H1 (cell line): Measurements from ENCODE around the gene CASK. TPM values are rescaled to one million over a fixed set of nuclear protein-coding genes. Genes with fewer than 3 reads are reported as not detected.

Experiments
- CTCF ChIA-PET: fragments of 300-600 bp; sonication (Branson Sonifier 250); formaldehyde crosslinking; loops from one replicate; lab custom pipeline; 2021; ENCODE audit not compliant: partially characterized antibody; lab: Charles Lee
- POLR2A ChIA-PET: fragments of 300-600 bp; sonication (Branson Sonifier 250); formaldehyde crosslinking; loops from one replicate; lab custom pipeline; 2021; ENCODE audit warnings: inconsistent platforms; ENCODE audit not compliant: partially characterized antibody; lab: Charles Lee
- DNase-seq, 2 experiments: peaks; one replicate each; pipeline versions ENCODE4 v3.0.0 to v3.0.0-alpha.2; 2010 to 2022; ENCODE audit warnings: low spot score in 2 of 2, low read depth in 1 of 2, mixed read lengths in 1 of 2
- FAIRE-seq: peaks from 2 replicates; lab custom pipeline; 2011; peaks lifted over from hg19 to GRCh38; lab: Jason Lieb, UNC
- H2AFZ ChIP-seq: 2 replicates; pipeline ENCODE4 v1.8.1; 2012; ENCODE audit warnings: low read length, inconsistent platforms
- H2AK5ac ChIP-seq: 2 replicates; pipeline ENCODE4 v1.6.1; 2013; ENCODE audit warnings: low read depth, low read length
- H2BK120ac ChIP-seq: replicated peaks from 2 replicates; pipeline ENCODE3; 2013; ENCODE audit warnings: low read depth, low read length, inconsistent platforms
- H2BK12ac ChIP-seq: 2 replicates; pipeline ENCODE4 v1.6.1; 2013; ENCODE audit warnings: low read depth, low read length
- H2BK15ac ChIP-seq: 2 replicates; pipeline ENCODE4 v1.6.1; 2013; ENCODE audit warnings: low read length
- H2BK20ac ChIP-seq: 2 replicates; pipeline ENCODE4 v1.6.1; 2013; ENCODE audit warnings: low read length
- H2BK5ac ChIP-seq: 2 replicates; pipeline ENCODE4 v1.6.1; 2013; ENCODE audit warnings: low read depth, low read length
- H3K14ac ChIP-seq: 2 replicates; pipeline ENCODE4 v1.6.1; 2013; ENCODE audit warnings: inconsistent platforms; ENCODE audit not compliant: insufficient read length
- H3K18ac ChIP-seq: 2 replicates; pipeline ENCODE4 v1.6.1; 2013; ENCODE audit warnings: low read length; ENCODE audit errors: extremely low read depth
- H3K23ac ChIP-seq: 2 replicates; pipeline ENCODE4 v1.6.1; 2013; ENCODE audit warnings: inconsistent platforms; ENCODE audit not compliant: insufficient read length
- H3K23me2 ChIP-seq: 2 replicates; pipeline ENCODE4 v1.6.1; 2013; ENCODE audit warnings: low read depth, low read length
- H3K27ac ChIP-seq: 2 replicates; pipeline ENCODE4 v1.6.1; 2011; ENCODE audit warnings: low read depth, low read length, inconsistent platforms
- H3K27me3 ChIP-seq, 4 experiments: replicated peaks in 1 of 4; 1 replicate in 1 of 4; 2 replicates in 3 of 4; pipeline versions ENCODE4 v1.6.1 to v1.8.1; 2011 to 2013; ENCODE audit warnings: low read length in 3 of 4, mild to moderate bottlenecking in 3 of 4, inconsistent platforms in 2 of 4, mixed read lengths in 2 of 4, moderate library complexity in 1 of 4; ENCODE audit not compliant: control insufficient read depth in 3 of 4, insufficient read depth in 3 of 4; ENCODE audit errors: extremely low read depth in 1 of 4
- H3K36me3 ChIP-seq, 4 experiments: 2 replicates each; pipeline versions ENCODE4 v1.6.1 to v1.8.1; 2011 to 2013; ENCODE audit warnings: mild to moderate bottlenecking in 4 of 4, low read length in 3 of 4, moderate library complexity in 2 of 4, control low read depth in 1 of 4, inconsistent platforms in 1 of 4; ENCODE audit not compliant: insufficient read depth in 4 of 4, control insufficient read depth in 2 of 4
- H3K4ac ChIP-seq: replicated peaks from 2 replicates; pipeline ENCODE3; 2013; ENCODE audit warnings: low read length, low read depth, mixed read lengths, inconsistent platforms; ENCODE audit not compliant: insufficient read length
- H3K4me1 ChIP-seq, 4 experiments: replicated peaks in 1 of 4; 1 replicate in 1 of 4; 2 replicates in 3 of 4; pipeline versions ENCODE4 v1.6.1 to v1.8.1; 2011 to 2013; ENCODE audit warnings: low read length in 3 of 4, inconsistent platforms in 2 of 4, mixed read lengths in 1 of 4; ENCODE audit not compliant: insufficient read depth in 4 of 4, control insufficient read depth in 3 of 4
- H3K4me2 ChIP-seq, 2 experiments: 2 replicates each; pipeline versions ENCODE4 v1.6.1 to v1.8.1; 2011 to 2013; ENCODE audit warnings: low read depth in 2 of 2, low read length in 2 of 2, control low read depth in 1 of 2, inconsistent platforms in 1 of 2, mild to moderate bottlenecking in 1 of 2; ENCODE audit not compliant: insufficient read depth in 1 of 2
- H3K4me3 ChIP-seq, 4 experiments: fragments of 200-600, 300-600 bp in 1 of 4; sonication (generic), shearing (Covaris generic), sonication (Bioruptor Twin) in 1 of 4; 2 replicates each; pipeline versions ENCODE4 v1.5.1 to v1.8.1; 2011 to 2016; ENCODE audit warnings: low read length in 4 of 4, low read depth in 3 of 4, control low read depth in 2 of 4, inconsistent platforms in 2 of 4, mild to moderate bottlenecking in 2 of 4, mixed read lengths in 1 of 4, moderate library complexity in 1 of 4; ENCODE audit not compliant: insufficient read depth in 2 of 4; ENCODE audit errors: extremely low read depth in 1 of 4
- H3K56ac ChIP-seq: replicated peaks from 2 replicates; pipeline ENCODE3; 2013; ENCODE audit warnings: low read depth, mild to moderate bottlenecking, mixed read lengths, low read length, inconsistent platforms; ENCODE audit not compliant: insufficient read length
- H3K79me1 ChIP-seq: 2 replicates; pipeline ENCODE4 v1.6.1; 2013; ENCODE audit warnings: low read depth, low read length, control low read depth
- H3K79me2 ChIP-seq, 2 experiments: 2 replicates each; pipeline versions ENCODE4 v1.6.1 to v1.8.1; 2012 to 2013; ENCODE audit warnings: low read length in 2 of 2, mild to moderate bottlenecking in 2 of 2, inconsistent platforms in 1 of 2; ENCODE audit not compliant: insufficient read depth in 2 of 2, control insufficient read depth in 1 of 2
- H3K9ac ChIP-seq, 4 experiments: replicated peaks in 1 of 4; 1 replicate in 1 of 4; 2 replicates in 3 of 4; pipeline versions ENCODE4 v1.6.1 to v1.8.1; 2011 to 2013; ENCODE audit warnings: low read depth in 3 of 4, low read length in 3 of 4, control low read depth in 2 of 4, mild to moderate bottlenecking in 2 of 4, moderate library complexity in 2 of 4, inconsistent platforms in 1 of 4; ENCODE audit errors: extremely low read depth in 1 of 4
- H3K9me3 ChIP-seq, 2 experiments: 2 replicates each; pipeline versions ENCODE4 v1.6.1 to v1.8.1; 2012 to 2013; ENCODE audit warnings: mild to moderate bottlenecking in 2 of 2, moderate library complexity in 2 of 2, control low read depth in 1 of 2, inconsistent platforms in 1 of 2, low read depth in 1 of 2, low read length in 1 of 2, mixed read lengths in 1 of 2; ENCODE audit not compliant: insufficient read depth in 2 of 2
- H4K20me1 ChIP-seq, 2 experiments: replicated peaks in 1 of 2; 2 replicates each; pipeline versions ENCODE3 to v1.8.1; 2011 to 2013; ENCODE audit warnings: inconsistent platforms in 2 of 2, low read length in 2 of 2, mild to moderate bottlenecking in 1 of 2; ENCODE audit not compliant: insufficient read depth in 2 of 2, control insufficient read depth in 1 of 2
- H4K5ac ChIP-seq: 2 replicates; pipeline ENCODE4 v1.6.1; 2013; ENCODE audit warnings: low read length, low read depth, mixed read lengths, inconsistent platforms; ENCODE audit not compliant: insufficient read length
- H4K8ac ChIP-seq: 2 replicates; pipeline ENCODE4 v1.8.0; 2013; ENCODE audit warnings: mild to moderate bottlenecking, moderate library complexity, low read length, inconsistent platforms; ENCODE audit not compliant: insufficient read depth; ENCODE audit errors: extremely low read depth
- H4K91ac ChIP-seq: replicated peaks from 2 replicates; pipeline ENCODE3; 2013; ENCODE audit warnings: low read length, mixed read lengths, inconsistent platforms; ENCODE audit not compliant: insufficient read length
- ATF3 ChIP-seq: IDR thresholded peaks from 2 replicates; pipeline ENCODE4 v1.6.1; 2011; ENCODE audit warnings: low read depth, mild to moderate bottlenecking, low read length; ENCODE audit not compliant: insufficient read depth
- WGBS, 2 experiments: shearing (Covaris generic) in 1 of 2; methylation state at CpG; one replicate each; pipeline versions ENCODE4 v1.1.6 to v1.1.7; 2013 to 2015; ENCODE audit warnings: low lambda C conversion rate in 2 of 2, mixed read lengths in 2 of 2, inconsistent platforms in 1 of 2, low coverage in 1 of 2, missing lambda C conversion rate in 1 of 2; ENCODE audit not compliant: insufficient replicate concordance in 2 of 2, insufficient coverage in 1 of 2, insufficient read length in 1 of 2; ENCODE audit errors: extremely low coverage in 1 of 2, missing lambda C conversion rate in 1 of 2; 5-methylcytosine and 5-hydroxymethylcytosine counted together
- polyA plus RNA-seq, 7 experiments: library from polyadenylated mRNA; depleted of rRNA in 3 of 7; stranded (reverse) in 5 of 7; unstranded in 2 of 7; fragments of >200 nt in 5 of 7; fragments of 200-250 nt in 2 of 7; gene quantifications; 1 replicate in 5 of 7; 2 replicates in 1 of 7; 4 replicates in 1 of 7; pipeline versions ENCODE4 v1.2.1 to v1.2.3, GENCODE V29; 2011 to 2013; ENCODE audit warnings: missing spikeins in 2 of 7, mixed read lengths in 2 of 7
- total RNA-seq: library from RNA; stranded (reverse); fragmentation: NEBNext Ultra II Directional; extraction: Animal tissue kit (Norgen Biotek cat#: 25700); gene quantifications from 2 replicates; pipeline ENCODE4 v1.2.1, GENCODE V29; 2021

Gene CASK
- total and polyA plus RNA-seq, 2 of the 8 experiments (the other 6 are each of a cell fraction or from before 2014, with no cell fraction given): 21.6 to 55.1 TPM

GRCh38 chrX:41616935-41617334, 306.4 kb downstream of the CASK start:
- no peak overlapping the region for H2AFZ ChIP-seq
- H3K4ac ChIP-seq: no peak overlapping the region
- H4K20me1 ChIP-seq: no peaks in the 10 kb centered on the region
- H2BK20ac ChIP-seq: no peak overlapping the region
- no peak overlapping the region for H3K14ac ChIP-seq
- peak; percentile 52 for FAIRE-seq
- no peaks in the 10 kb centered on the region for H3K9me3 ChIP-seq
- no peak overlapping the region for H3K4me2 ChIP-seq
- H2AK5ac ChIP-seq: no peak overlapping the region
- H3K79me2 ChIP-seq: no peaks in the 10 kb centered on the region
- no peak overlapping the region for H3K18ac ChIP-seq
- no peak overlapping the region for H3K56ac ChIP-seq
- DNase-seq: no peak
- no peaks in the 10 kb centered on the region for H3K23me2 ChIP-seq
- no peak overlapping the region for H3K9ac ChIP-seq
- ChIA-PET POLR2A (no interaction called here), CTCF (no interaction called here)
- H2BK120ac ChIP-seq: no peak overlapping the region
- no peak overlapping the region for H2BK15ac ChIP-seq
- peaks cover 0 to 2% (median 0%) of the 10 kb centered on the region in 4 experiments; a peak in 1 of 7 replicates for H3K4me1 ChIP-seq
- no peak overlapping the region for H4K91ac ChIP-seq
- no peaks in the 10 kb centered on the region for H3K36me3 ChIP-seq
- no peak for TF ChIP-seq ATF3
- WGBS, 2 experiments: 82% methylated on average over 3 of the region's 3 CpGs; no CpG with 5 or more reads in 1 of the 2 experiments
- H3K4me3 ChIP-seq: no peak overlapping the region
- H4K8ac ChIP-seq: no peak overlapping the region
- no peak overlapping the region for H3K23ac ChIP-seq
- no peaks in the 10 kb centered on the region for H3K27me3 ChIP-seq
- H2BK12ac ChIP-seq: no peak overlapping the region
- no peaks in the 10 kb centered on the region for H3K79me1 ChIP-seq
- H3K27ac ChIP-seq: no peak overlapping the region
- H4K5ac ChIP-seq: no peak overlapping the region
- no peak overlapping the region for H2BK5ac ChIP-seq
